Skin of body (tissue), 2 donors: ENCODE results near the gene BHLHE40. TPM values are rescaled to one million over a fixed set of nuclear protein-coding genes. Genes with fewer than 3 reads are reported as not detected.

ENCODE experiments used
- DNase-seq: peaks from one replicate; lab custom pipeline; 2025; lab: John Stamatoyannopoulos, UW
- total RNA-seq: library from RNA; depleted of rRNA; stranded (reverse); fragments of >200 nt; gene quantifications from one replicate; pipeline ENCODE4 v1.2.3, GENCODE V29; 2014

Gene BHLHE40
- total RNA-seq, 1 donor from 2014 or later = 51.7 TPM

- DNase-seq = peak; percentile 40
Observed at GRCh38 chr3:4983739-4984510, 4.7 kb downstream of the BHLHE40 start.

- no peak for DNase-seq
Observed at GRCh38 chr3:4984511-4984864, 5.3 kb downstream of the BHLHE40 start.

GRCh38 chr3:4985330-4986174 is 6.3 kb downstream of the BHLHE40 start:
- DNase-seq = no peak

- DNase-seq = no peak
Observed at GRCh38 chr3:4986175-4986781, 7.0 kb downstream of the BHLHE40 start.

- DNase-seq = peak; percentile 85
Observed at GRCh38 chr3:4986782-4987537, 7.7 kb downstream of the BHLHE40 start.

- DNase-seq = no peak
Observed at GRCh38 chr3:4987538-4988296, 8.5 kb downstream of the BHLHE40 start.

GRCh38 chr3:4988983-4989834 is 10.0 kb downstream of the BHLHE40 start:
- no peak for DNase-seq

- DNase-seq = no peak
Observed at GRCh38 chr3:4990069-4990468, 10.8 kb downstream of the BHLHE40 start.

- no peak for DNase-seq
Observed at GRCh38 chr3:4992118-4992517, 12.9 kb downstream of the BHLHE40 start.

- DNase-seq = no peak
Observed at GRCh38 chr3:4993276-4994143, 14.3 kb downstream of the BHLHE40 start.

GRCh38 chr3:4994144-4994730 is 15.0 kb downstream of the BHLHE40 start:
- no peak for DNase-seq

GRCh38 chr3:4994823-4995499 is 15.7 kb downstream of the BHLHE40 start:
- DNase-seq = no peak

- DNase-seq = no peak
Observed at GRCh38 chr3:4995500-4996053, 16.3 kb downstream of the BHLHE40 start.

- DNase-seq = no peak
Observed at GRCh38 chr3:4996223-4996765, 17.1 kb downstream of the BHLHE40 start.

- no peak for DNase-seq
Observed at GRCh38 chr3:4996771-4997291, 17.6 kb downstream of the BHLHE40 start.

GRCh38 chr3:4997946-4998345 is 18.7 kb downstream of the BHLHE40 start:
- DNase-seq = no peak
